Astrocyte of the spinal cord (primary cell): ENCODE data around the gene LPP.
A peak's percentile ranks its signal among the peaks of the same experiment; 100 is the strongest.

ENCODE experiments used
- DNase-seq: peaks from one replicate; pipeline ENCODE4 v3.0.0; 2011; ENCODE audit warnings: low read depth, low spot score
- H3K4me3 ChIP-seq: 2 replicates; pipeline ENCODE4 v1.5.1; 2011; ENCODE audit warnings: low read depth, mild to moderate bottlenecking, low read length, moderate library complexity
- in situ Hi-C: cut with HindIII; loops from 2 replicates; pipeline ENCODE4 v1.10.0; 2017; ENCODE audit warnings: low sequenced_read_pairs
- TF ChIP-seq, protein P1 (sequence below): IDR thresholded peaks from 2 replicates; pipeline ENCODE4 v1.5.1; 2012; ENCODE audit warnings: low read depth, mild to moderate bottlenecking, low read length, inconsistent platforms

The LPP gene

DNA sequence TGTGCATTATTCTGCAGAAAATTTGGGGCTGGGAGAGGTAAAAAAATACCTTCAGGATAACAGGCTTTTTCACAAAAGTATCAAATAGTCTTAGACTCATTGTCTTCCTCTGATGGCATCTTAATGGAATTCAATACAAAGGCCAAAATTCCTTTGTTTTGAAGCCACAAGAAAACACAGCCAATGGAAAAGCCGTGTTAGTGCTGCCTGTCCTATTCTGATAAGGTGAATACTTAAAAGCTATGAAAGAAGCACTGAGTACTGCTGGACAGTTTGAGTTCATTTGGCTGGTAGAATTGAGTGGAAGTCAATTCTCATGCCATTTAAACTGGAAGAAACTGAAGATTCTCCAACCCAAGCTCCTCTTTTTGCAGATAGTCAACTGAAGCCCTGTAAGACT is 622.5 kb downstream of the LPP start:
- in situ Hi-C loops = no loop called here
- TF ChIP-seq, protein P1, sequence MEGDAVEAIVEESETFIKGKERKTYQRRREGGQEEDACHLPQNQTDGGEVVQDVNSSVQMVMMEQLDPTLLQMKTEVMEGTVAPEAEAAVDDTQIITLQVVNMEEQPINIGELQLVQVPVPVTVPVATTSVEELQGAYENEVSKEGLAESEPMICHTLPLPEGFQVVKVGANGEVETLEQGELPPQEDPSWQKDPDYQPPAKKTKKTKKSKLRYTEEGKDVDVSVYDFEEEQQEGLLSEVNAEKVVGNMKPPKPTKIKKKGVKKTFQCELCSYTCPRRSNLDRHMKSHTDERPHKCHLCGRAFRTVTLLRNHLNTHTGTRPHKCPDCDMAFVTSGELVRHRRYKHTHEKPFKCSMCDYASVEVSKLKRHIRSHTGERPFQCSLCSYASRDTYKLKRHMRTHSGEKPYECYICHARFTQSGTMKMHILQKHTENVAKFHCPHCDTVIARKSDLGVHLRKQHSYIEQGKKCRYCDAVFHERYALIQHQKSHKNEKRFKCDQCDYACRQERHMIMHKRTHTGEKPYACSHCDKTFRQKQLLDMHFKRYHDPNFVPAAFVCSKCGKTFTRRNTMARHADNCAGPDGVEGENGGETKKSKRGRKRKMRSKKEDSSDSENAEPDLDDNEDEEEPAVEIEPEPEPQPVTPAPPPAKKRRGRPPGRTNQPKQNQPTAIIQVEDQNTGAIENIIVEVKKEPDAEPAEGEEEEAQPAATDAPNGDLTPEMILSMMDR = no peak
- peak; percentile 57 for DNase-seq
- no peak overlapping the region for H3K4me3 ChIP-seq

DNA sequence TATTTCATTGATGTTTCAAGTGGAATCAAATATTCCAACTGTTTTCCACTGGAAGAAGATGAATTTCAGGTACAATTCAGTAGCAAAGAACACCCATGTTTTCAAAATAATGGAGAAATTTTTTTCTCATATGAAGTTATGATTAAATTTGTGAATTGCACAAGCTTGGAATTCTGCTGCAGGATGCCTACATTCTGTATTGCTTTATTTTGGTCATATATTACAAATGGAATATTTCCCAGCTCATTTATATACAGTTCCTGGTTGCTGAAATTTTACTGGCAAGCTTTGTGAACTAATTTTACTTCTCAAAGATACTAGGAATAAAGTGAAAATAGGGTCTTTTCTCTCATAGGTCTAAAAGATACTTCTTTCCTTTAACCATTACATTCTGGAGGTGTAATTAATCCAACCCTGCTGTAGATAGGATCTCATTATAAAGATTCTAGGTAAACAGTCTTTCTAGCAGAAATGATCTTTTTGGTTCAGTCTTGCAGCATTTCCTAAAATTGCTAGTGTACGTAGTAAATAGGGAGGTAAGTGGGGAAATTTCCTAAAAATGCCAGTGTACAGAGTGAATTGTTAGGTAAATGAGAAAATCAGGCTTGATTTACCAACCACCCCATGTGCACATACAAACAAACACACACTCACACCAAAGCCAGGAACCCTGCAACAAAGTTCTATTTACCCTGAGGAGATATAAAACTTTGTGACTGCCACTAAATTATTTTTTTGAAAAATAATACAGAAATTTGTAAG is 624.3 kb downstream of the LPP start:
- in situ Hi-C loops = no loop called here
- no peak overlapping the region for H3K4me3 ChIP-seq
- no peak for DNase-seq
- TF ChIP-seq, protein P1 = no peak

DNA sequence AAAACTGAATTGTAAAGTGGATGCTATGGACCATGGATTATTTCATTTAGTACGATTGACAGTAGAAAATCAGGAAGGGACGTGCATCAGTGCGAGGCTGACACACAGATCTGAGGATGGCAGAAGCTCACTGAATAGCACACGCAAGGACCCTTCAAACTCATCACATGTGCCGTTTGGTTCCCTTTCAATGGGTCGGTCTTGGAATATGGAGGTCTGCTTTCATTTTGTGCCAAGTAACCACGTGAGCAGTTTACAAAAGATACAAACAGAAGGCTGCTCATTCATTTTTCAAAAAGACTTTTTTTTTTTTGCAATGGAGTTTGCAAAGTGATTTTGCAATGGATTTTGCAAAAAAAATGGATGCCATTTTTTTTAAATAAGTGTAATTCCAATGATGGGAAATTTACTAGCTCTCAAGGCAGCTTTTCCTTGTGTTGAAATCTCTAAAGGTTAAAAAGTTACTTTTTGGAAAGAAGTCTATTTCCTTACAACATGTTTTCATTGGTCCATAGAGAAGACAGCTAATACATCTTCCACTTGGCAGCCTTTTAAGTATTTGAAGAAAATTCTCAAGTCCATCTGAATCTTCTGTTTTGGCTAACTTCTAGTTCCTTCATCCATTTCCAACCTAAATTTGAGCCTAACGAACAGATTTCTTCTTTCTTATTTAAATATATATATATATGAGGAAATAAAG is 625.5 kb downstream of the LPP start:
- H3K4me3 ChIP-seq = no peak overlapping the region
- in situ Hi-C loops = no loop called here
- no peak for DNase-seq
- TF ChIP-seq, protein P1 = no peak

DNA sequence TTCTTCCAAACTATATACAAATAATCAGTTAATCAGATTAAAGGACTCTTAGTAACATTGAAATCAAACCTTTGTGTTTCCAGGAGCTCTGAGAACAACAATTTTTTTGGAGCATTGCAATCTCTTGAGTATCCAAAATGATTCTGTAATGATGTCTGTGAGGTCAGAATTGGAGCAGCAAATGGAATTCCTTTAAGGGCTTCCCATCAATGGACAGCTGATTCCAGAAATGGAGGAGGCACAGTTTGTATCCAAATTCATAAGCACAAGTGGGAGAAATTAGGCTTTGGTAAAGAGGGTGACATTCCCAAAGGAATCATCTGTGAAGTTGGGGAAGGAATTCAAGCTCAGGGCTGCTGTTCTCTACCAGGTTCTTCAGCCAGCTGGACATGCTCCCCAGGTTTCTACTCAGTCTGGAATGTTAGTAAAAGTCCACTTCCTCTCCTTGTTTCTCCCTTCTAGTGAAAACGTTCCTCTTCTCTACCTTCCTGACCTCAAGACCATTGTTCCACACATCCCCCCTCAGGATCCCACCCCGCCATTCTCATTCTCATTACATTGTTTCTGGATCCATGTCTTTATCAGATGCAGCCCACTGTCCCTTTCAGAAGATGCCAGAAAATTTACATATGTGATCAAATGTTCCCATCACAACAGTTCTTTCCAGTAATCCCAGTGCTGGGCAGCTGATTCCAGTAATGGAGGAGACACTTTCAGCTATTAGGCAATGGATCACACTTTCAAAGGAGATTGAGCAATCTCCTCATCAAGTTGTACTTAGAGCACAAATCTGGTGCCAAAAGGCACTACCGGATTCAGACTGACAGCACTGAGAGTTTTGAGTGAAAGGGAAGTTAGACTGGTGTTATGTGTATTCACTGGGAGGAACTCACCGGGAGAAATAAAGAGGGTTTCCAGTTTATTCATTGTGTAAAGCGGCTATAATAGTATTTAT is 626.5 kb downstream of the LPP start:
- DNase-seq = no peak
- no peak overlapping the region for H3K4me3 ChIP-seq

DNA sequence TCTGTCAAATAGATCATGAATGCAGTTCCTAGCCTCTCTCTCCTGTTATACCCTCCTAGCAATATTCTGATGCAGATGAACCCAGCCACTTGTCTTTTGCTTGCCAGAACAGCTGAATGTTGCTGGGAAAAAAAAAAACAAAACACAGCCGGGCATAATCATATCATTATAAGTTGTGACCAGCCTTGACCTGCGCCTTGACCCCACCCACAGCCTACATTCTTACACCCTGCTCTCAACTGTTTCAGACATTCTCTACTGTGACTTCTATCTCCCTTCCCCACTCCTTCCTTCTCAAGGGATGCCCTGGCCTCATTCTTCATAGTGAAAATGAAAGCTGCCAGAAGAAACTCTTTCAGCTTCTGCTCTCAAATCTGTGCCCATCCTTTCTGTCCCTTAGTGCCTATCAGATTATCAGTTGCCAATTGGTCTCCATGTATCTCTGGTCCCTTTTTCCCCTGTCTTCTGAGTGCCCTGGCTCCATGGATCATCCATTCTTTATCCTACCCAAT is 628.7 kb downstream of the LPP start:
- TF ChIP-seq, protein P1 = no peak
- DNase-seq = no peak
- in situ Hi-C loops = no loop called here
- H3K4me3 ChIP-seq = no peak overlapping the region

More for the DNA sequence above, 626.5 kb downstream of the LPP start:
- TF ChIP-seq, protein P1 = no peak
- in situ Hi-C loops = no loop called here

DNA sequence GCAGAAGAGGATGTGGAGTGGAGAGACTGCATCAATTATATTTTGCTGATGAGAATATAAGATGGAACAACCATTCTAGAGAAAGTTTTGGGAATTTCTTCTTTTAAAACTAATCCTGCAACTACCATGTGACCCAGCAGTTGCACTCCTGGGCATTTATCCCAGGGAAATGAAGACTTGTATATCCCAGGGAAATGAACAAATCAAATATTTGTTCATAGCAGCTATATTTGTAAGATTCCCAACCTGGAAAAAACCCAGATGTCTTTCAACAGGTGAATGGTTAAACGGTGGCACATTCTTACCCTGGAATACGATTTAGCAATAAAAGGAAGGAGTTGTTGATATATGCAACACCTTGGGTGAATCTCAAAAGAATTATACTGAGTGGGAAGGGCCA is 632.5 kb downstream of the LPP start:
- in situ Hi-C loops = no loop called here
- DNase-seq = no peak
- TF ChIP-seq, protein P1 = no peak
- H3K4me3 ChIP-seq = no peak overlapping the region
